GM19468 (cell line): ENCODE measurements around the gene BRD7.

Source experiments
- ATAC-seq: cut with Tn5 transposase; IDR thresholded peaks from one replicate; pipeline ENCODE4 v1.9.1; 2021; ENCODE audit warnings: mild to moderate bottlenecking, moderate library complexity, moderate number of reproducible peaks; ENCODE audit not compliant: unreplicated experiment; ENCODE audit errors: extremely low read depth

Gene BRD7

DNA sequence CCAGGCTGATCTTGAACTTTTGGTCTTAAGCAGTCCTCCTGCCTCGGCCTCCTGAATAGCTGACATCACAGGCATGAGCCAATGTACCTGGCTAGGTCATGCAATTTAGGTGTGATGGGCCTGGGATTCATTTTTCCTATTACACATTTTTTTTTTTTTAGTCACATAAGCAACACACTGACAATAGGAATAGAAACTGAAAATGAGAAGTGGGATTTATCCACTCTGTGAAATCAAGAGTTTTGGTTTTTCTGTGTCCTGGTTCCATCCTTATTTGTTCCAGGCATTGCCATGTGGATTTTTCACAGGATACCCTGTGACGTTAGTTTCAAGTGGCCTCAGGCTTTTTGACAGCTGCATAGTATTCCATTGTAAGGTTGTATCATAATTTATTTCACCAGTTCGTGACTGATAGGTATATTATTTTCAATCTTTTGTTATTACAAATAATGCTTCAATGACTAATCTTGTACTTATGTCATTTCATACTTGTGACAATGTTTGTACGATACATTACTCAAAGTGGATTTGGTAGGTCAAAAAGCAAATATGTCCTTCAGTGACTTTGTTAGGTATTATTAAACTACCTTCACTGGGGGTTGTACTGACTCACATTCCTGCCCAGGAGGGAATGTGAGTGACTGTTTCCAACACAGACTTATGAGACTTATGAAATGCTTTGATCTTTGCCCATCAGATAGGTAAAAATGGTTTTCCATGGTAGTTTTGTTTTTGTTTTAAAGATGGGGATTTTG is 91.8 kb downstream of the BRD7 start:
- ATAC-seq: no peak

DNA sequence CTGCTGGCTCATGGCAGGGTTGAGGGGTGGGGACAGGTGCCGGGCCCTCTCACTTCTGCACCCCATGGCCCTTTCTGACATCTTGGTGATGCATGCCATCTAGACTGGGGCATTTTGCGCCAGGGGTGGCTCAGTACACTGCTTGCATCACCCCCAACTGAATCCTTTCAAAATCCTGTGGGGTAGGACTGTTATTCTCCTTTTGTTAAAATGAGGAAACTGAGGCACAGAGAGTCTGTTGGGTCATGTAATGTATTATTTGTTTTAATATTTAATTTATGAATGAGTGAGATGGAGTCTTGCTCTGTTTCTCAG is 92.5 kb downstream of the BRD7 start:
- ATAC-seq: no peak

DNA sequence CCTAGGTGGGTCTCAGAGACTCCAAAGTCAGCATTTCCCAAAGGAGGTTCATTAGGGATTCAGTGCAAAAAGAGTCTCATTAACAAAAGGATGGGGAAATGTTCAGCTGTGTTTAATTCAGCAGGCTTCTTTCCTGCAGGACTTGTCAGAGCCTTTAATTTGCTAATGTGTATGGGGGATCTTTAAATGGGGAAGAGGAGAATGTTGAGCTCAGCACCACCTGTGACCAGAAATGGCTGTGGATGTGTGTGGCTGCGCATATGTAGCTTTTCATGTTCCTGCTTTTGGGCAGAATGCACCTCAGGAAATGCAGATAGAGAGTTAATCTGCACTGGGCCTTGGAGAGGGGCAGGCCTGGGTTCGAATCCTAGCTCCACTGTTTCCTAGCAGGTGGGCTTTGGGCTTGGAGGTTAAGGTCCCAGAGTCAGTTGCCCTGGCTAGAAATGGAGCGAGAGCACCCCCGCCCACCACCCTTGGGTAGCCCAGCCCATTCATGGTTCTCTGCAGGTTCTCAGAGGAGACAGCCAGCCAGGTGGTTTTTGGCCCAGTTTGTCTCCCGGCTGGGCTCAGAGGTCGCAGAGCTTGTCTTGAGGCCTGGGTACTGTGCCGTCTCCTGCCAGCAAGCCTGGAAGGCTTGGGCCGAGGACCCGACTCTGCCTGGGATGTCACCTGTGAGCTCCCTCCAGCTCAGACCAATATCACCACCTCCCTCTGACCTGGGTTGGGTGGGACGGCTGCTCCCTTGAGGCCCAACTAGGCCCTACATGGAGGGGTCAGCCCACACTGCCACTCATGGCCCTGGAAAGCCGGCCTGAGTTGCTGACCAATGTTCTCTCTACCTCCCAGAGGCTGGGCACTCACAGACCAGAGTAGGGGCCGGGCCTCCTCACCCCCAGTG is 93.1 kb downstream of the BRD7 start:
- no peak for ATAC-seq

DNA sequence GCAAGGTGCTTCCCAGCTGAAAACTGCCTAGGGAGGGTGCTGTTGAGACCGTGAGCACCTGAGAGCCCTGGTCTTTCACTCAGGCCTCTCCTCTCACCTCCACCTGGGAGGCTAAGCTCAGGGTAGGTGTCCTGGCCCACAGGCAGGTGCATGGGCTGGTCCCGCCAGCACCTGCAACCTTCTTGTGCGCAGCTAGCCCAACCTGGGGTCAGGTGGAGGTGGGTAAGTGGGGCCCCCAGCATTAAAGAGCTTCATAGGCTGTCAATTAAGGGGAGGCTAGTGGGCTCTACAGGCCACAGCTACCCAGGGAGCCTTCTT is 93.7 kb downstream of the BRD7 start:
- ATAC-seq: no peak

DNA sequence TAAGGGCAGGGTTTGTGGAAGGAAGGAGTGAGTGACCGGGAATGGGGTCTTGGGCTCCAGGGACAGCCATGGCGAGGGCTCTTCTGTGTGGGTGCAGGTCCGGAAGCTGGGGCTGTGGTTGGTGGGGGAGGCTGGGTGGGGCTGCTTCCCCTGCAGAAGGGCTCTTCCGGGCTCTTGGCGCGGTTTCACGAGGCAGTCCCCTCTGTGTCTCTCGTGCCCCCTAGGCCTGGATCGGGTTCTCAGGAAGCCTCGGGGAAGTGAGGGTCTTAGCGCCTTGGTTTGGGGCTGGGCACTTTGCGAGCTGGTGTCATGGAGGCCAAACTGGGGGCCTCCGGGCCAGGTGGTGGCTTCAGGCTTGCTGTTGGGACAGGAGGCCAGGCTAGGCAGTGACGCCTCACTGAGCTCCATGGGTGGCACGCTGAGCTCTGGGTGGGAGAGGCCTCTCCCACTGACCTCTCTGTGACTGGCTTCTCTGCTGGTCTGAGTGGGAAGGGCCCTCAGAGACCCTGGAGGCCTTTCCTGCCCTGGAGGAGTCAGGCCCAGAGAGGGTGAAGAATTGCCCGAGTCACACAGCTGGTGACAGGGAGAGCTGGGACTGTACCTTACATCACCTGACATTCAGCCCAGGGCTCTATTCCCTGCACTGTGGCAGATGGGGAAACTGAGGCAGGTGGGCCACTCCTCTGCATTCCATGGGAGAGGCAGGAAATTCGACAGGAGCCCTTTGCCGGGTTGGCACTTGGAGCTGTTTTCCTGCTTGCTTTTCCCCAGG is 94.3 kb downstream of the BRD7 start:
- ATAC-seq: no peak

DNA sequence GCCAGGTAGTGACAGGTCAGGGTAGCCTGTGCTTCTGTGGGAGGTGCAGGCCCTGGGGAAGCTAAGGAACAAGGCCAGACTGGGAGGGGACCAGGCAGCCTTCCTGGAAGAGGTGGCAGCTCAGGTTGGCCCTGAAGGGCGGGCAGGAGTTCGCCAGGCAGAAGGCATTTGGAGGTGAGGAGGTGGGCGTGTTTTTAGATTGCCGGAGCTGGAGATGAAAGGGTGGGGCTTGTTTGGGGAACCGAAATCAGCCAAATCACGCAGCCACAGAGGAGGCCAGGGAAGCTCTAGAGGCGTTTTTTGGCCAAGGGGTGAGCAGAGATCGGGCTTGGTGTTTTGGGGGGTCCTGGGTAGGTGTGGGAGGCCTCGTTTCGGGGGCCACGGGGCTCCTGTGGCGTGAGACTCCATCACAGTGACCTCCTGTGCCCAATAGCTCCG is 94.9 kb downstream of the BRD7 start:
- peak; percentile 69 for ATAC-seq

DNA sequence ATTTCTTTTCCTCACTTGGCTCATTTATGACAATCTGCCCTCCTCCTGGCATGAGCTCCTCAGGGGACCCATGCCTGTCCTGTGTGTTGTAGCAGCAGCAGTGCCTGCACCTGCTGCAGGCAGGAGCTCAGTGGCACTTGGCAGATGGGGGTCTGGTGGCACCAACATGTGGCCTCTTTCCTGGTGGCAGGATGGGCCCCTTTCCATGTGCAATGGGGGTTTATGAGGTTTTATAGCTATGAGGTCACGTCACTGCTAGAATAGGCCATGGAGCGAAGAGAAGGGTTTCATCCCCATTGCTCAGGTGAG is 95.5 kb downstream of the BRD7 start:
- no peak for ATAC-seq

DNA sequence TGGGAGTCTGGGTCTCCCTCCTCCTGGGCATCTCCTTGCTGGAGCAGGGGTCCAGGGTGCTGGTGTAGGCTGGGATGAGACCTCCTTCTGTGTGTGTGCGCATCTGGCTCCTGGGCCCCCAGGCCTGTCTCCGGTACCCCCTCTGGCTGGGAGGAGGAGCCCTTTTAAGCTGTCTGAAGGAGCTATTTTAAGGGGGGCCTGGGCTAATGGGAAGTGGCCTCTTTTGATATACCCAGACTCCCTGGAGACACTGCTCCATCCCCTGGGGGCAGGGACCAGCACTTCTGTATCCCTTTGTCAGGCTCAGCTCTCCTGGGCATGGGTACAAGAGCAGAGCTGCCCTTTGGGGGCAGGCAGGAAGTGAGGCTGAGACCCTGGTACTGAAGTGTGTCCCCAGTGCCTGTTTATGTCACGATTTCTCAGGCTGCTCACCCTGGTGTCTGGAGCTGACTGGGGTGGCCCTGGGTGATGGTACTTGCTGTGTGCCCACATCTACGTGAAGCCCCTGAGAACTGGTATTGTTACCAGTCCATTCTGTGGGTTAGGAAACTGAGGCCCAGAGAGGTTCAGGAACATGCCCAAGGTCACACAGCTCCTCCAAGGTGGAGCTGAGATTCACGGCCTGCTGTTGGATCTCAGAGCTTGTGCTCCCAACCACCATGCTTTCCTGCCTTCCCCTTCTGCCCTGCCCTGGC is 96.0 kb downstream of the BRD7 start:
- no peak for ATAC-seq

DNA sequence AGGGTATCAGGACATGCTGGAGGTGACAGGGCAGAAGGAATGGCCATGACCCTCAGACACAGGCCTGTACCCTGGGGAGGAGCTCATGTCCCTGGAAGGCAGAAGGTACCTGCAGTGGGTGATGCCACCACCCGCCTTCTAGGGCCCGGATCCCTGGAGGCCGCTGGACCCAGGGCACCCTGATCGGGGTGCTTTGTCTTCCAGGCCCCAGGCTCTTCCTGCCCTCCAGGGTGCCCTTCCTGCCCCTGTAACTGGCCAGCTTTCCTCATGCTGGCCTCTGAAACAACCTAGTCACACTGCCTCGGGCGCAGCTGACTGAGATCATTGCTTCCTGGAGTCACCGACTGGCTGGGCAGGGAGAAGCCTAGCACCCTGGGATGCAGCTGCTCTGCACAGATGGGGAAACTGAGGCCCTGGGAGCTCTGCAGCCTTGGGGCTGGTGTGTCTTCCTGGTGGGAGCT is 96.6 kb downstream of the BRD7 start:
- ATAC-seq: no peak

DNA sequence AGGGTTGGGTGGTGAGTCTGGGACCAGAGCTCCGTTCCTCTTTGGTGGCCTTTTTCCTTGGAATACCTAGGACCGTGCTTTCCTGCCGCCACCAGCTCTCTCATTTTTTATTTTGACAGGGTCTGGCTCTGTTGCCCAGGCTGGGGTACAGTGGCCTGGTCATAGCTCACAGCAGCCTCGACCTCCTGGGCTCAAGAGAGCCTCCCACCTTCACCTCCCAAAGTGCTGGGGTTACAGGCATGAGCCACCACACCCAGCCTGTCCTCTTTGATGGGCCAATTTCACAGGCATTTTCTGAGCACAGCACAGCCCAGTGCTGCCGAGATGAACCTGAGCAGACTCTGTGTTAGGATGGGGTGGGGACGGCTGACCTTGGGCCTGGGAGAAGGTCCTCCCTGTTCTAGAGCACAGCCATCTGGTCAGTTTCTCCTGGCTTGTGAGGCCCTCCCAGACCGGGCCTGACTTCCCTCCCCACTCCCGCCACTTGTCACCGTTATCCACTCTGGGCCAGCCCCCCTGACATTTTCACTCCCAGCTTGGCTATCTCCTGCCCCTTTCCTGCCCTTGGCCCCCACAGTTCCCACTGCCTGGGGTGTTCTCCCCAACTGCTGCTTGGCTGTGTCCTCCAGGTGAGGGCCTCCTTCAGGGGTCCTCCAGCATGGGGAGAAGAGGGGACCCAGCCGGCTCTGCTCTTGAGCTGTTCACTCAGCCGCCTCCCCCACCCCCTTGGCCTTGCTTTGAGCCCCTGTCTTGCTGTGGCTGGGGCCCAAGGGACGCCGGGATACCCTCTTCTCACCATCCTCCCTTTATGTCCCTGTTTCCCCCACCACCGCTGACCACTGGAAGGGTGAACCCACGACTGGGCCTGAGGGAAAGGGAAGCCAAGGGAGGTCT is 97.4 kb downstream of the BRD7 start:
- no peak for ATAC-seq

DNA sequence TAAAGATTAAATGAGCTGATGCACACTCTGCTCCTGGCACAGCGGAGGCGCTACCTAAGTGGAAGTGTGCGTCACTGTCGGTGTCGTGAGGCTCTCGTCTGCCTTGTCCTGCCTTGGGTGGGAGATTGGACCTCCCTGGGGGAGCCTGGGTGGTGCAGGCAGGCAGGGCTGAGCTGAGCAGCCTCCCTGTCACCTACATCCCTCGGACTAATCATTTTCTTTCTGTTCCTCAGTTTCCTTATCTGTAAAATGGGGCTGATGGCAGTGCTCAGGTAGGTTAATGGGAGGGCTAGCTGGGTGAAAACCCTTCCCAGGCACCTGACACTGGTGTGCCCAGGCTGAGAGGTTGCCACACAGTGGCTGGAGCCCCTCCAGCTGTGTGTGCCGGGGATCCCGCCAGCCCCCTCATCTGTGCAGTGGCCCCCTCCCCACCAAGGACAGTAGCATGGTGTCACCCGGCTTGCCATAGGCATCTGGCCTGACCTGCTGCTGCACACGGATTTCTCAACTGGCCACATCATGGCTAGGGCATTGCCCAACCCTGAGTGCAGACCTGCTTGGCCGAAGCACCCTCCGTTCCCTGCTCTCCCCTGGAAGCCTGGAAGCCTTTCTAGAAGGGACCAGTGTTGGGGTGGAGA is 98.2 kb downstream of the BRD7 start:
- no peak for ATAC-seq

DNA sequence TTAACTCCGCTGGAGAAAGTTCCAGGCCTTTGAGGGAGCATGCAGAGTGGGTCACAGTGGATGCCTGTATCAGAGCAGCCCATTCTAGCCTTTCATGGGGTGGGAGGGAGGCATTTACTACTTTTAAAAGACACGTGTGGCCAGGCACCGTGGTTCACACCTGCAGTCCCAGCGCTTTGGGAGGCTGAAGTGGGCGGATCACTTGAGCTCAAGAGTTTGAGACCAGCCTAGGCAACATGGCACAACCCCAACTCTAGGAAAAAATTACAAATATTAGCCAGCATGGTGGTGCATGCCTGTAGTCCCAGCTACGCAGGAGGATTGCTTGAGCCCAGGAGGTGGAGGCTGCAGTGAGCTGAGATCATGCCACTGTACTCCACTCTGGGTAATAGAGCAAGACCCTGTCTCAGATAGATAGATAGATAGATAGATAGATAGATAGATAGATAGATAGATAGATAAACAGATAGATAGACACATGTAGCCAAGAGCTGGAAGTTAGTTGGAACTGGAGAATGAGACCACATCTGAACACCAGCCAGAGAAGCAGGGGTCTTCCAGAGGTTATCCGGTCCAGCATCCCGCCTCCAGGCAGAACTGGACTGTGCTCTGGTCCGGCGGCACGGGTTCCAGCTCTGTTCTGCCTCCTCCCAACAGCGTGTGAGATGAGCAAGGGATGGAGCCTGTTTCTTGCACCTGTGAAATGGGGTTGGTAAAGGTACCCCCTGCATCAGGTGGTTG is 98.8 kb downstream of the BRD7 start:
- ATAC-seq: no peak

DNA sequence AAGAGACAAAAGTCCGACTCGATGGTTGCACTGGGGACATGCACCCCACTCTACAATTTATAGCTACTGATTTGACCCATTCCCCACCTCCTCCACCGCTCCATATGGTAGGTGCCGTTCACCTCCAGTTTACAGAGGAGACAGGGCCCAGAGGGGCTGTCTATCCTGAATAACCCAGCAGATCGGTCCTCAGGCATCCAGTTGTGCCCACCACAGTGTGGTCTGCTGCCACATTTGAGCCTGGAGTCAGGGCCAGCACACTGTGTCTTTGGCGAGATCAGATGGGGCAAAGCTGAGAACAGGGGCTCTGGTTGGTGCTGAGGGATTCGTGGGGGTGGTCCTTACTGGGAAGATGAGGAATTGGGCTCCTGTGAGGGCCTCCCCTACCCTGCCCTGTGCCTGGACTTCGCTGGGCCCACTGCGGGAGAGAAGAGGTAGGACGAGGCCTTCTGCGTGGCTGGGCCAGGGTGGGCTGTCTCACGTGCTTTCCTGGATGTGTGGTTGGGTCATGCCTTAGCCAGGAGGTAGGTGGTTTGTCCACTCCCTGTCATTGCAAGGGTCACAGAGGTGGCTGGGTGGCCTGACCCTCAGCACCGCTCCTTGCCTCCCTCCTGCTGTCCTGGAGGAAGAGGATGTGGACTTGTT is 99.6 kb downstream of the BRD7 start:
- ATAC-seq: no peak

DNA sequence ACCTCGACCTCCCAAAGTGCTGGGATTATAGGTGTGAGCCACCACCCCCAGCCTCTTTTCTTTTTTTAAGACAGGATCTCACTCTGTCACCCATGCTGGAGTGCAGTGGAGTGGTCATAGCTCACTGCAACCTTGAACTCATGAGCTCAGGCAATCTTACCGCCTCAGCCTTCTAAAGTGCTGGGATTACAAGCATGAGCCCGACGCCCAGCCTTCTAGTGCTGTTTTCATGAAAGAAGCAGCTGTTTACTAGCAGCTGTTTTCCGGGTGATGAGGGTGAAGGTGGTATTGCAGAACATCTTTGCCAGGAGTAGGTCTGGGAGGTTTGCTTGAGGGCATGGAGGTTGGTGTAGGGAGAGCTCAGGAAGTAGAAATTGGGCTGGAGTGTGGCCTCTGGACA is 100.4 kb downstream of the BRD7 start:
- no peak for ATAC-seq

DNA sequence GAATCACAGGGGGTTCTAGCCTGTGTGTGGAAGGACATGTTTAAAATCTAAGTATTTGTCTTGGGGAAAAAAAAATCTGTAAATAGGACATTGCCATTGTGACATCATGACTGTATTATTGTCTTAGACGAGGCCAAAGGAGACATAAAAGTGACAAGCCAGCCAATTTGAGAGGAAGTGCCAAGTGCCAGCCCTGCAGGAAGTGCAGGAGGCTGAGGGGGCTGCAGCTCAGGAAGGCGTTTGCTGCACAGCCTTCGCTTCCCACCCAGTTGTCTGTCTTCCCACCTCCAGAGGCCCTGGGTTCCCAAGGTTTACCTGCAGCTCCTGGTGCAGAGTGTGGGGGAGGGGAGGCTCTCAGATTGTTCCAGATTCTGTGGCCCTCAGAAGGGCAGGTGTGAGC is 101.1 kb downstream of the BRD7 start:
- ATAC-seq: no peak

DNA sequence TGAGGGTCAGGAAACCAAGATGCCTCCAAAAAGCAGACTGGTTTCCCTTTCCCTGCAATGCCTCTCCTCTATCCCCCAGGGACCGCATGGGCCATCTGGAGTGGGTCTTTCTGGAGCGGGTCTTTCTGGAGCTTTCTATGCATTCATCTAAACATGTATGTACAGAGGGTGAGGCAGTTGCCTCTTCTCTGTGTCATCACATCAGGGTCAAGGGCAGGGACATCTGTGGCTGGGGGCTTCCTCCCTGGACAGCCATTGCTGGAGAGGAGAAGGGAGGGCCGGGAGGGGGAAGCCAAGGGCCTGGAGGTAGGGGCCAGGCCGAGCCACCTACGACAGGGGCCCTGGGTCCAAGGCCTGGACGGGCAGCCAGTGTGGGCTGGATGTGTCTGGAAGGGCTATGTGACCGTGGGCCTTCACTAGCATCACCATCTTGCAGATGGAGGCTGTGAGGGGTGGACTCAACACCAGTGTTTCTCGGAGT is 101.6 kb downstream of the BRD7 start:
- ATAC-seq: no peak

DNA sequence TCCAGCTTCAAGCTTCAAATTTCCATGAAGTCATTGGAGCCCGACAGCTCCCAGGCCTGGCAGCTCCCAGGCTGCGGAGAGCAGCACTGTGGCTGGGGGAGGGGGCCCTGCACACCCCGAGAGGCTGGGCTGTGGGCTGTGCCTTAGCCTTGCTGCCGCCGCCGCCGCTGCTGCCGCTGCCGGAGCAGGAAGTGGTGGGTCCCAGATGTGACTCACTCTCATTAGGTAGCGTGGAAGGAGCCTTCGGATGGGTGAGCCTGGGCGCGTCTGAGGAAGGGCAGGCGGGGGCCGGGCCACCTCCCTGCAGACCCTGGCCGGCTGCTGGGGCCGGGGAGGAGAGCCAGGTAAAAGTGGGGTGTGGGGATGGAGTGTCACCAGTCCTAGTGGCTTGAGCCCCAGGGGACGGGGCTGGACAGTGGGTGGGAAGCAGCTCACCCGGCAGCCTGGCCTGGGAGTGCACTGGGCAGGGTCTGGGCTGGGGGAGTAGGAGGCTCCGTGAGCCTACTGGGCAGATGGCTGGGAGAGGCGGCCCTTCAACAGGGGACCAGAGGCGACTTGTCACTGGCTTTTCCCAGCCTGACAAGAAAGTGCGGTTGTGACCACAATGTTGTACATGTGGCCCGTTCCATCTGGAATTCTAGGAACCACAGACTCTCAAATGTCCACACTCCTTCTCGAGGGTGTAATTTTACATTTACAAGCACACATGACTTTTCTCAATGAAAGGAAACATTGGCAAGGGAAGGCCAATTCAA is 102.3 kb downstream of the BRD7 start, which contains the start of gene ADCY7:
Gene ADCY7, plus strand, starts transcription at position 215 of the 755 bp plus-strand sequence. CDS start 21,629 bp downstream, outside the sequence.
- ATAC-seq: peak; percentile 63
